Dendritic cell treated with granulocyte-macrophage colony-stimulating factor and Interleukin-4, amounts not matched to agents 40 ng/mL and 50 ng/mL, for 4 days (primary cell): Measurements from ENCODE around the gene TSC22D3.

ENCODE experiments used
- H3K27ac Mint-ChIP-seq: one replicate; pipeline ENCODE4 v1.8.0; 2022; ENCODE audit warnings: mild to moderate bottlenecking, mixed read lengths
- H3K27me3 Mint-ChIP-seq: one replicate; pipeline ENCODE4 v1.8.0; 2022; ENCODE audit warnings: mild to moderate bottlenecking, mixed read lengths
- H3K36me3 Mint-ChIP-seq: one replicate; pipeline ENCODE4 v1.8.0; 2022; ENCODE audit warnings: low read depth, mixed read lengths
- H3K4me1 Mint-ChIP-seq: one replicate; pipeline ENCODE4 v1.8.0; 2022; ENCODE audit warnings: low read depth, mixed read lengths
- H3K4me3 Mint-ChIP-seq: one replicate; pipeline ENCODE4 v1.8.0; 2022; ENCODE audit warnings: mild to moderate bottlenecking, moderate library complexity, mixed read lengths
- H3K9me3 Mint-ChIP-seq: one replicate; pipeline ENCODE4 v1.8.0; 2022; ENCODE audit warnings: mixed read lengths
- intact Hi-C: fragments of 100-400 bp; cut with micrococcal nuclease; formaldehyde crosslinking; loops from one replicate; pipeline ENCODE4 v1.15.0; 2022

TSC22D3 gene

GRCh38 chrX:107750263-107750662 lies 25.3 kb downstream of the TSC22D3 start:
- no peak overlapping the region for H3K27ac Mint-ChIP-seq
- intact Hi-C loops = no loop called here
- no peaks in the 10 kb centered on the region for H3K9me3 Mint-ChIP-seq

GRCh38 chrX:107748506-107748905 lies 27.1 kb downstream of the TSC22D3 start:
- intact Hi-C loops = no loop called here
- peaks cover 7% of the 10 kb centered on the region for H3K4me1 Mint-ChIP-seq
- H3K36me3 Mint-ChIP-seq = no peaks in the 10 kb centered on the region
- no peak overlapping the region for H3K4me3 Mint-ChIP-seq
- H3K9me3 Mint-ChIP-seq = no peaks in the 10 kb centered on the region
- H3K27me3 Mint-ChIP-seq = no peaks in the 10 kb centered on the region
- no peak overlapping the region for H3K27ac Mint-ChIP-seq

More at GRCh38 chrX:107750263-107750662, 25.3 kb downstream of the TSC22D3 start:
- H3K4me3 Mint-ChIP-seq = no peak overlapping the region
- H3K36me3 Mint-ChIP-seq = no peaks in the 10 kb centered on the region
- no peaks in the 10 kb centered on the region for H3K27me3 Mint-ChIP-seq
- H3K4me1 Mint-ChIP-seq = peaks cover 7% of the 10 kb centered on the region

GRCh38 chrX:107747596-107748161 lies 27.9 kb downstream of the TSC22D3 start:
- peaks cover 5% of the 10 kb centered on the region for H3K27me3 Mint-ChIP-seq
- no peaks in the 10 kb centered on the region for H3K9me3 Mint-ChIP-seq
- H3K4me1 Mint-ChIP-seq = peaks cover 4% of the 10 kb centered on the region
- H3K27ac Mint-ChIP-seq = no peak overlapping the region
- intact Hi-C loops = no loop called here
- no peak overlapping the region for H3K4me3 Mint-ChIP-seq
- no peaks in the 10 kb centered on the region for H3K36me3 Mint-ChIP-seq

GRCh38 chrX:107744868-107745267 lies 30.7 kb downstream of the TSC22D3 start:
- Mint-ChIP-seq H3K27ac (no peak overlapping the region), H3K4me1 (peaks cover 18% of the 10 kb centered on the region), H3K4me3 (no peak overlapping the region), H3K9me3 (no peaks in the 10 kb centered on the region), H3K27me3 (peaks cover 24% of the 10 kb centered on the region), H3K36me3 (no peaks in the 10 kb centered on the region)
- intact Hi-C loops = no loop called here

GRCh38 chrX:107743995-107744394 lies 31.6 kb downstream of the TSC22D3 start:
- intact Hi-C loops = no loop called here
- H3K36me3 Mint-ChIP-seq = no peaks in the 10 kb centered on the region
- peaks cover 27% of the 10 kb centered on the region for H3K27me3 Mint-ChIP-seq
- H3K27ac Mint-ChIP-seq = no peak overlapping the region
- no peaks in the 10 kb centered on the region for H3K9me3 Mint-ChIP-seq
- peaks cover 18% of the 10 kb centered on the region for H3K4me1 Mint-ChIP-seq
- no peak overlapping the region for H3K4me3 Mint-ChIP-seq

- Mint-ChIP-seq H3K4me1 (peaks cover 18% of the 10 kb centered on the region), H3K36me3 (no peaks in the 10 kb centered on the region), H3K4me3 (no peak overlapping the region), H3K9me3 (no peaks in the 10 kb centered on the region), H3K27ac (peak overlapping the region; percentile 70), H3K27me3 (peaks cover 27% of the 10 kb centered on the region)
- intact Hi-C loops = no loop called here
Observed at GRCh38 chrX:107742700-107743191, 32.8 kb downstream of the TSC22D3 start.

GRCh38 chrX:107741404-107741790 lies 34.2 kb downstream of the TSC22D3 start:
- peaks cover 27% of the 10 kb centered on the region for H3K27me3 Mint-ChIP-seq
- H3K4me1 Mint-ChIP-seq = peaks cover 18% of the 10 kb centered on the region
- H3K4me3 Mint-ChIP-seq = peak overlapping the region; percentile 44
- H3K27ac Mint-ChIP-seq = peak overlapping the region; percentile 70
- H3K9me3 Mint-ChIP-seq = no peaks in the 10 kb centered on the region
- intact Hi-C loops = no loop called here
- H3K36me3 Mint-ChIP-seq = no peaks in the 10 kb centered on the region

- Mint-ChIP-seq H3K9me3 (no peaks in the 10 kb centered on the region), H3K36me3 (no peaks in the 10 kb centered on the region), H3K27me3 (peaks cover 27% of the 10 kb centered on the region), H3K4me1 (peaks cover 20% of the 10 kb centered on the region), H3K4me3 (no peak overlapping the region), H3K27ac (no peak overlapping the region)
- intact Hi-C loops = no loop called here
Observed at GRCh38 chrX:107739541-107739940, 36.0 kb downstream of the TSC22D3 start.

GRCh38 chrX:107738768-107739167 lies 36.8 kb downstream of the TSC22D3 start:
- Mint-ChIP-seq H3K36me3 (no peaks in the 10 kb centered on the region), H3K27me3 (peaks cover 27% of the 10 kb centered on the region), H3K27ac (no peak overlapping the region), H3K9me3 (no peaks in the 10 kb centered on the region), H3K4me1 (peaks cover 23% of the 10 kb centered on the region), H3K4me3 (no peak overlapping the region)
- intact Hi-C loops = no loop called here

GRCh38 chrX:107738272-107738671 lies 37.3 kb downstream of the TSC22D3 start:
- peaks cover 28% of the 10 kb centered on the region for H3K4me1 Mint-ChIP-seq
- intact Hi-C loops = no loop called here
- no peaks in the 10 kb centered on the region for H3K36me3 Mint-ChIP-seq
- H3K4me3 Mint-ChIP-seq = no peak overlapping the region
- peaks cover 27% of the 10 kb centered on the region for H3K27me3 Mint-ChIP-seq
- H3K9me3 Mint-ChIP-seq = no peaks in the 10 kb centered on the region
- no peak overlapping the region for H3K27ac Mint-ChIP-seq

GRCh38 chrX:107736781-107737531 lies 38.6 kb downstream of the TSC22D3 start:
- Mint-ChIP-seq H3K9me3 (no peaks in the 10 kb centered on the region), H3K36me3 (no peaks in the 10 kb centered on the region), H3K4me1 (peaks cover 24% of the 10 kb centered on the region), H3K27me3 (peaks cover 17% of the 10 kb centered on the region), H3K4me3 (no peak overlapping the region), H3K27ac (no peak overlapping the region)
- intact Hi-C loops = no loop called here

GRCh38 chrX:107734646-107735045 lies 40.9 kb downstream of the TSC22D3 start:
- no peak overlapping the region for H3K4me3 Mint-ChIP-seq
- H3K9me3 Mint-ChIP-seq = no peaks in the 10 kb centered on the region
- no peak overlapping the region for H3K27ac Mint-ChIP-seq
- intact Hi-C loops = no loop called here
- peaks cover 23% of the 10 kb centered on the region for H3K4me1 Mint-ChIP-seq
- H3K27me3 Mint-ChIP-seq = peaks cover 3% of the 10 kb centered on the region
- no peaks in the 10 kb centered on the region for H3K36me3 Mint-ChIP-seq

GRCh38 chrX:107733686-107734085 lies 41.9 kb downstream of the TSC22D3 start:
- H3K4me1 Mint-ChIP-seq = peaks cover 23% of the 10 kb centered on the region
- intact Hi-C loops = no loop called here
- H3K4me3 Mint-ChIP-seq = no peak overlapping the region
- H3K27me3 Mint-ChIP-seq = no peaks in the 10 kb centered on the region
- H3K36me3 Mint-ChIP-seq = no peaks in the 10 kb centered on the region
- no peaks in the 10 kb centered on the region for H3K9me3 Mint-ChIP-seq
- no peak overlapping the region for H3K27ac Mint-ChIP-seq

GRCh38 chrX:107731831-107732502 lies 43.6 kb downstream of the TSC22D3 start:
- no peaks in the 10 kb centered on the region for H3K27me3 Mint-ChIP-seq
- peak overlapping the region; percentile 37 for H3K27ac Mint-ChIP-seq
- H3K36me3 Mint-ChIP-seq = no peaks in the 10 kb centered on the region
- H3K4me3 Mint-ChIP-seq = no peak overlapping the region
- intact Hi-C loops = no loop called here
- H3K4me1 Mint-ChIP-seq = peaks cover 23% of the 10 kb centered on the region
- no peaks in the 10 kb centered on the region for H3K9me3 Mint-ChIP-seq
